HEK293 (cell line): ENCODE data around the gene CSRP1.

ENCODE experiments used
- EGR2 ChIP-seq: fragments of 450-650 bp; formaldehyde crosslinking; IDR thresholded peaks from 2 replicates; pipeline ENCODE4 v1.5.1; 2016; ENCODE audit warnings: low read depth, missing biosample characterization, missing genetic modification characterization
- FEZF1 ChIP-seq: fragments of 450-650 bp; formaldehyde crosslinking; IDR thresholded peaks from 2 replicates; pipeline ENCODE4 v1.5.1; 2016; ENCODE audit warnings: missing biosample characterization, missing genetic modification characterization
- GLI2 ChIP-seq: fragments of 450-650 bp; formaldehyde crosslinking; IDR thresholded peaks from 2 replicates; pipeline ENCODE4; 2017; ENCODE audit warnings: missing biosample characterization, missing genetic modification characterization, low read depth, borderline replicate concordance
- GLIS1 ChIP-seq: fragments of 450-650 bp; formaldehyde crosslinking; IDR thresholded peaks from 2 replicates; pipeline ENCODE4 v1.5.1; 2016; ENCODE audit warnings: missing biosample characterization, missing genetic modification characterization
- HOXC10 ChIP-seq: sonication (generic); formaldehyde crosslinking; IDR thresholded peaks from 2 replicates; pipeline ENCODE4 v1.8.1; 2023; ENCODE audit warnings: mild to moderate bottlenecking, missing genetic modification reagents
- KLF16 ChIP-seq: fragments of 450-650 bp; formaldehyde crosslinking; IDR thresholded peaks from 2 replicates; pipeline ENCODE4 v1.5.1; 2017; ENCODE audit warnings: missing biosample characterization, missing genetic modification characterization
- OVOL3 ChIP-seq: fragments of 450-650 bp; formaldehyde crosslinking; IDR thresholded peaks from 2 replicates; pipeline ENCODE4 v1.5.1; 2016; ENCODE audit warnings: missing biosample characterization, missing genetic modification characterization
- YY1 ChIP-seq: fragments of 450-650 bp; formaldehyde crosslinking; IDR thresholded peaks from 2 replicates; pipeline ENCODE4 v1.5.1; 2018; ENCODE audit warnings: missing biosample characterization, missing genetic modification characterization
- ZFHX2 ChIP-seq: fragments of 450-650 bp; formaldehyde crosslinking; conservative IDR thresholded peaks from 2 replicates; pipeline ENCODE4 v1.5.1; 2016; ENCODE audit warnings: missing biosample characterization, missing genetic modification characterization
- ZFP37 ChIP-seq: fragments of 450-650 bp; formaldehyde crosslinking; IDR thresholded peaks from 2 replicates; pipeline ENCODE4 v1.5.1; 2016; ENCODE audit warnings: missing biosample characterization, missing genetic modification characterization
- ZNF138 ChIP-seq: fragments of 450-650 bp; formaldehyde crosslinking; IDR thresholded peaks from 2 replicates; pipeline ENCODE4 v1.5.1; 2016; ENCODE audit warnings: missing biosample characterization, missing genetic modification characterization, borderline replicate concordance
- ZNF311 ChIP-seq: fragments of 450-650 bp; formaldehyde crosslinking; IDR thresholded peaks from 2 replicates; pipeline ENCODE4 v1.5.1; 2017; ENCODE audit warnings: missing biosample characterization, missing genetic modification characterization, borderline replicate concordance
- ZNF37A ChIP-seq: fragments of 450-650 bp; IDR thresholded peaks from 2 replicates; pipeline ENCODE4 v1.5.1; 2018; ENCODE audit warnings: missing biosample characterization, missing genetic modification characterization
- ZNF394 ChIP-seq: fragments of 450-650 bp; formaldehyde crosslinking; IDR thresholded peaks from 2 replicates; pipeline ENCODE4 v1.5.1; 2016; ENCODE audit warnings: missing biosample characterization, missing genetic modification characterization, mild to moderate bottlenecking, moderate library complexity, borderline replicate concordance
- ZNF510 ChIP-seq: fragments of 450-650 bp; formaldehyde crosslinking; IDR thresholded peaks from 2 replicates; pipeline ENCODE4 v1.5.1; 2018; ENCODE audit warnings: mild to moderate bottlenecking, missing genetic modification characterization, missing biosample characterization; ENCODE audit not compliant: insufficient replicate concordance
- ZNF529 ChIP-seq: fragments of 450-650 bp; formaldehyde crosslinking; IDR thresholded peaks from 2 replicates; pipeline ENCODE4 v1.5.1; 2017; ENCODE audit warnings: missing genetic modification characterization, missing biosample characterization; ENCODE audit not compliant: insufficient replicate concordance
- ZNF626 ChIP-seq: fragments of 450-650 bp; sonication (Bioruptor Pico); formaldehyde crosslinking; IDR thresholded peaks from 2 replicates; pipeline ENCODE4 v1.5.1; 2018; ENCODE audit warnings: missing biosample characterization, missing genetic modification characterization, inconsistent platforms
- ZNF660 ChIP-seq: fragments of 450-650 bp; IDR thresholded peaks from 2 replicates; pipeline ENCODE4 v1.5.1; 2018; ENCODE audit warnings: missing biosample characterization, mild to moderate bottlenecking, missing genetic modification characterization
- ZNF664 ChIP-seq: fragments of 450-650 bp; formaldehyde crosslinking; IDR thresholded peaks from 2 replicates; pipeline ENCODE4 v1.5.1; 2016; ENCODE audit warnings: missing biosample characterization, missing genetic modification characterization
- ZNF670 ChIP-seq: fragments of 450-650 bp; formaldehyde crosslinking; IDR thresholded peaks from 2 replicates; pipeline ENCODE4 v1.5.1; 2016; ENCODE audit warnings: missing biosample characterization, missing genetic modification characterization, low read depth
- ZNF837 ChIP-seq: fragments of 450-650 bp; formaldehyde crosslinking; IDR thresholded peaks from 2 replicates; pipeline ENCODE4 v1.5.1; 2016; ENCODE audit warnings: missing biosample characterization, missing genetic modification characterization
- TF ChIP-seq, protein P1 (sequence below): fragments of 450-650 bp; formaldehyde crosslinking; IDR thresholded peaks from 2 replicates; pipeline ENCODE4 v1.5.1; 2017; ENCODE audit warnings: missing biosample characterization, mild to moderate bottlenecking, missing genetic modification characterization, moderate library complexity
- TF ChIP-seq, protein P2 (sequence below): fragments of 450-650 bp; formaldehyde crosslinking; IDR thresholded peaks from 2 replicates; pipeline ENCODE4 v1.5.1; 2016; ENCODE audit warnings: missing biosample characterization, missing genetic modification characterization, low read depth
- TF ChIP-seq, protein P3 (sequence below): fragments of 450-650 bp; formaldehyde crosslinking; optimal IDR thresholded peaks from 2 replicates; pipeline ENCODE3; 2016; ENCODE audit warnings: missing biosample characterization, mild to moderate bottlenecking, missing genetic modification characterization
- TF ChIP-seq, protein P4 (sequence below): fragments of 450-650 bp; formaldehyde crosslinking; IDR thresholded peaks from 2 replicates; pipeline ENCODE4 v1.5.1; 2016; ENCODE audit warnings: missing biosample characterization, missing genetic modification characterization
- TF ChIP-seq, protein P5 (sequence below): fragments of 450-650 bp; formaldehyde crosslinking; IDR thresholded peaks from 2 replicates; pipeline ENCODE4; 2016; ENCODE audit warnings: missing biosample characterization, missing genetic modification characterization

The CSRP1 gene

DNA sequence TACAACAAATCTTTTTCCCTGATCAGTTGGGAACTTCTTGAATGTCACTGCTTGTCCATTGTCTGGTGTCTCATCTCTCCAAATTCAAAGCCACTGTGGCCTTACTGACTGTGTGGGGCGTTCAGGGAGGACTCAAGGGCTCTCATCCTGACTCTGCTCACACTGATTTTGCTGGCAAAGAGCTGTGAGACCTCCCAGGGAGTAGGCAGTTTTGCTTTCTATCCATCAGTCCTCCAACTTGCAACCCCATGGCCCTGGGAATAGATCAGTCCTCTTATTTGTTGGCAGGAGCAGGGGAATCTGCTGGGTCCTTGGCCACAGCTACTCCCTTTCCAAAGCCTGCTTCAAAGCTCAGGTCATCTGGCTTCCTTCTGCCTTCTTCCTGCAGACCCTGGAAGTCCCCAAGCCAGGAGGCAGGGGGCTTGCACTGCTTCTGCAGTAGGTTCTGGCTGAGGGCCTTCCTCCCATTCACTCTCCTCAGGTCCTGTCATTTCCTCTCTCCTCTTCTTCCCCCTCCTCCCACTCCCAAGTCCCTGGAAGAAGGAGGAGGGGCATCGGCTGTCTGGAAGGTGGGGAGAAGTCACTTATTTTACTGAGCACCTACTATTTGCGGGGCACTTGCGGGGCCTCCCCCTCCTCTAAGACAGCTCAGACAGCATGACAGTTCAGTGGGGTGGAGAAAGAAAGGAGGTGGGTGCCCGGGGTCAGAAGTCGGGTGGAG lies 31.1 kb upstream of the CSRP1 start (continued):
- peak; percentile 100 for TF ChIP-seq ZNF664
- TF ChIP-seq, protein P1, sequence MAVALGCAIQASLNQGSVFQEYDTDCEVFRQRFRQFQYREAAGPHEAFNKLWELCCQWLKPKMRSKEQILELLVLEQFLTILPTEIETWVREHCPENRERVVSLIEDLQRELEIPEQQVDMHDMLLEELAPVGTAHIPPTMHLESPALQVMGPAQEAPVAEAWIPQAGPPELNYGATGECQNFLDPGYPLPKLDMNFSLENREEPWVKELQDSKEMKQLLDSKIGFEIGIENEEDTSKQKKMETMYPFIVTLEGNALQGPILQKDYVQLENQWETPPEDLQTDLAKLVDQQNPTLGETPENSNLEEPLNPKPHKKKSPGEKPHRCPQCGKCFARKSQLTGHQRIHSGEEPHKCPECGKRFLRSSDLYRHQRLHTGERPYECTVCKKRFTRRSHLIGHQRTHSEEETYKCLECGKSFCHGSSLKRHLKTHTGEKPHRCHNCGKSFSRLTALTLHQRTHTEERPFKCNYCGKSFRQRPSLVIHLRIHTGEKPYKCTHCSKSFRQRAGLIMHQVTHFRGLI (tag by site-specific recombination): no peak
- TF ChIP-seq, protein P2, sequence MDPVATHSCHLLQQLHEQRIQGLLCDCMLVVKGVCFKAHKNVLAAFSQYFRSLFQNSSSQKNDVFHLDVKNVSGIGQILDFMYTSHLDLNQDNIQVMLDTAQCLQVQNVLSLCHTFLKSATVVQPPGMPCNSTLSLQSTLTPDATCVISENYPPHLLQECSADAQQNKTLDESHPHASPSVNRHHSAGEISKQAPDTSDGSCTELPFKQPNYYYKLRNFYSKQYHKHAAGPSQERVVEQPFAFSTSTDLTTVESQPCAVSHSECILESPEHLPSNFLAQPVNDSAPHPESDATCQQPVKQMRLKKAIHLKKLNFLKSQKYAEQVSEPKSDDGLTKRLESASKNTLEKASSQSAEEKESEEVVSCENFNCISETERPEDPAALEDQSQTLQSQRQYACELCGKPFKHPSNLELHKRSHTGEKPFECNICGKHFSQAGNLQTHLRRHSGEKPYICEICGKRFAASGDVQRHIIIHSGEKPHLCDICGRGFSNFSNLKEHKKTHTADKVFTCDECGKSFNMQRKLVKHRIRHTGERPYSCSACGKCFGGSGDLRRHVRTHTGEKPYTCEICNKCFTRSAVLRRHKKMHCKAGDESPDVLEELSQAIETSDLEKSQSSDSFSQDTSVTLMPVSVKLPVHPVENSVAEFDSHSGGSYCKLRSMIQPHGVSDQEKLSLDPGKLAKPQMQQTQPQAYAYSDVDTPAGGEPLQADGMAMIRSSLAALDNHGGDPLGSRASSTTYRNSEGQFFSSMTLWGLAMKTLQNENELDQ (tag by site-specific recombination): no peak
- no peak for TF ChIP-seq ZNF37A (tag by site-specific recombination)
- TF ChIP-seq KLF16 (tag by site-specific recombination): no peak
- no peak for TF ChIP-seq ZNF510
- TF ChIP-seq ZNF626 (tag by site-specific recombination): no peak
- peak; percentile 35 for TF ChIP-seq EGR2 (tag by site-specific recombination)
- TF ChIP-seq, protein P3, sequence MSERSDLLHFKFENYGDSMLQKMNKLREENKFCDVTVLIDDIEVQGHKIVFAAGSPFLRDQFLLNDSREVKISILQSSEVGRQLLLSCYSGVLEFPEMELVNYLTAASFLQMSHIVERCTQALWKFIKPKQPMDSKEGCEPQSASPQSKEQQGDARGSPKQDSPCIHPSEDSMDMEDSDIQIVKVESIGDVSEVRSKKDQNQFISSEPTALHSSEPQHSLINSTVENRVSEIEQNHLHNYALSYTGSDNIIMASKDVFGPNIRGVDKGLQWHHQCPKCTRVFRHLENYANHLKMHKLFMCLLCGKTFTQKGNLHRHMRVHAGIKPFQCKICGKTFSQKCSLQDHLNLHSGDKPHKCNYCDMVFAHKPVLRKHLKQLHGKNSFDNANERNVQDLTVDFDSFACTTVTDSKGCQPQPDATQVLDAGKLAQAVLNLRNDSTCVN (tag by site-specific recombination): no peak
- TF ChIP-seq FEZF1 (tag by site-specific recombination): no peak
- no peak for TF ChIP-seq YY1 (tag by site-specific recombination)
- TF ChIP-seq OVOL3: no peak
- no peak for TF ChIP-seq ZNF670 (tag by site-specific recombination)
- TF ChIP-seq GLI2: no peak
- TF ChIP-seq ZNF660 (tag by site-specific recombination): no peak
- TF ChIP-seq GLIS1: peak; percentile 80
- TF ChIP-seq ZNF394 (tag by site-specific recombination): peak; percentile 75; the same call in 1 of the 2 replicates
- TF ChIP-seq, protein P4, sequence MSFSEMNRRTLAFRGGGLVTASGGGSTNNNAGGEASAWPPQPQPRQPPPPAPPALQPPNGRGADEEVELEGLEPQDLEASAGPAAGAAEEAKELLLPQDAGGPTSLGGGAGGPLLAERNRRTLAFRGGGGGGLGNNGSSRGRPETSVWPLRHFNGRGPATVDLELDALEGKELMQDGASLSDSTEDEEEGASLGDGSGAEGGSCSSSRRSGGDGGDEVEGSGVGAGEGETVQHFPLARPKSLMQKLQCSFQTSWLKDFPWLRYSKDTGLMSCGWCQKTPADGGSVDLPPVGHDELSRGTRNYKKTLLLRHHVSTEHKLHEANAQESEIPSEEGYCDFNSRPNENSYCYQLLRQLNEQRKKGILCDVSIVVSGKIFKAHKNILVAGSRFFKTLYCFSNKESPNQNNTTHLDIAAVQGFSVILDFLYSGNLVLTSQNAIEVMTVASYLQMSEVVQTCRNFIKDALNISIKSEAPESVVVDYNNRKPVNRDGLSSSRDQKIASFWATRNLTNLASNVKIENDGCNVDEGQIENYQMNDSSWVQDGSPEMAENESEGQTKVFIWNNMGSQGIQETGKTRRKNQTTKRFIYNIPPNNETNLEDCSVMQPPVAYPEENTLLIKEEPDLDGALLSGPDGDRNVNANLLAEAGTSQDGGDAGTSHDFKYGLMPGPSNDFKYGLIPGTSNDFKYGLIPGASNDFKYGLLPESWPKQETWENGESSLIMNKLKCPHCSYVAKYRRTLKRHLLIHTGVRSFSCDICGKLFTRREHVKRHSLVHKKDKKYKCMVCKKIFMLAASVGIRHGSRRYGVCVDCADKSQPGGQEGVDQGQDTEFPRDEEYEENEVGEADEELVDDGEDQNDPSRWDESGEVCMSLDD (tag by site-specific recombination): no peak
- TF ChIP-seq ZNF837 (tag by site-specific recombination): no peak
- no peak for TF ChIP-seq HOXC10
- TF ChIP-seq ZNF138 (tag by site-specific recombination): no peak
- peak; percentile 57; the same call in 1 of the 2 replicates for TF ChIP-seq ZFHX2 (tag by site-specific recombination)
- TF ChIP-seq, protein P5, sequence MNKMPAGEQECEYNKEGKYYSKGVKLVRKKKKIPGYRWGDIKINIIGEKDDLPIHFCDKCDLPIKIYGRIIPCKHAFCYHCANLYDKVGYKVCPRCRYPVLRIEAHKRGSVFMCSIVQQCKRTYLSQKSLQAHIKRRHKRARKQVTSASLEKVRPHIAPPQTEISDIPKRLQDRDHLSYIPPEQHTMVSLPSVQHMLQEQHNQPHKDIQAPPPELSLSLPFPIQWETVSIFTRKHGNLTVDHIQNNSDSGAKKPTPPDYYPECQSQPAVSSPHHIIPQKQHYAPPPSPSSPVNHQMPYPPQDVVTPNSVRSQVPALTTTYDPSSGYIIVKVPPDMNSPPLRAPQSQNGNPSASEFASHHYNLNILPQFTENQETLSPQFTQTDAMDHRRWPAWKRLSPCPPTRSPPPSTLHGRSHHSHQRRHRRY: no peak
- TF ChIP-seq ZFP37 (tag by site-specific recombination): no peak
- TF ChIP-seq ZNF529 (tag by site-specific recombination): no peak
- no peak for TF ChIP-seq ZNF311 (tag by site-specific recombination)
